Measurements from ENCODE around the gene SVIL.
"Not testable (repeated sequence)": the region's sequence is repeated elsewhere in the genome, so short reads cannot be mapped to it uniquely, and the experiment has no call there.

GRCh38 chr10:29566209-29566608 lies 68.6 kb downstream of the SVIL start:
- not testable (repeated sequence) for TF ChIP-seq POLR2A, CTCF (IDR thresholded peaks at IDR 0.05)
